Activated CD8-positive, alpha-beta T cell treated with anti-CD3 and anti-CD28 coated beads for 36 hours (primary cell): ENCODE results near the gene TP53I11. TPM values are rescaled to one million over a fixed set of nuclear protein-coding genes. Genes with fewer than 3 reads are reported as not detected.

ENCODE experiments used
- ATAC-seq: fragments of 200-7000 bp; cut with Tn5 transposase; one replicate; pipeline ENCODE4 v1.10.0; 2021; ENCODE audit warnings: mild to moderate bottlenecking, moderate library complexity
- CTCF ChIA-PET: fragments of 350-600 bp; sonication (Branson Sonifier 250); formaldehyde crosslinking; loops from one replicate; lab custom pipeline; 2021; ENCODE audit warnings: antibody characterized with exemption; lab: Charles Lee
- POLR2A ChIA-PET: fragments of 350-600 bp; sonication (Branson Sonifier 250); formaldehyde crosslinking; loops from one replicate; lab custom pipeline; 2021; ENCODE audit warnings: antibody characterized with exemption; lab: Charles Lee
- DNase-seq: peaks from one replicate; pipeline ENCODE4 v3.0.0-alpha.2; 2020
- H3K27ac Mint-ChIP-seq: one replicate; pipeline ENCODE4 v1.8.0; 2021; ENCODE audit warnings: mild to moderate bottlenecking, mixed read lengths
- H3K27me3 Mint-ChIP-seq: one replicate; pipeline ENCODE4 v1.8.0; 2021; ENCODE audit warnings: mixed read lengths
- H3K36me3 Mint-ChIP-seq: one replicate; pipeline ENCODE4 v1.8.0; 2021; ENCODE audit warnings: low read depth, mixed read lengths
- H3K4me1 Mint-ChIP-seq: one replicate; pipeline ENCODE4 v1.8.0; 2021; ENCODE audit warnings: low read depth, mixed read lengths
- H3K4me3 Mint-ChIP-seq: one replicate; pipeline ENCODE4 v1.8.0; 2021; ENCODE audit warnings: mild to moderate bottlenecking, moderate library complexity, mixed read lengths
- H3K9me3 Mint-ChIP-seq: one replicate; pipeline ENCODE4 v1.8.0; 2021; ENCODE audit warnings: mixed read lengths
- intact Hi-C: fragments of 100-400 bp; cut with micrococcal nuclease; formaldehyde crosslinking; loops from one replicate; pipeline ENCODE4 v1.10.0; 2022
- total RNA-seq, 2 experiments: library from RNA; stranded (reverse); gene quantifications; one replicate each; pipeline ENCODE4 v1.2.3, GENCODE V29; 2021
- TF ChIP-seq, protein P1 (sequence below): fragments of 200-600 bp; IDR thresholded peaks from one replicate; pipeline ENCODE4 v1.8.0; 2022; ENCODE audit warnings: antibody characterized with exemption, mild to moderate bottlenecking

TP53I11 gene
- total RNA-seq, 2 experiments from 2014 or later: 15.2 to 17.5 TPM

DNA sequence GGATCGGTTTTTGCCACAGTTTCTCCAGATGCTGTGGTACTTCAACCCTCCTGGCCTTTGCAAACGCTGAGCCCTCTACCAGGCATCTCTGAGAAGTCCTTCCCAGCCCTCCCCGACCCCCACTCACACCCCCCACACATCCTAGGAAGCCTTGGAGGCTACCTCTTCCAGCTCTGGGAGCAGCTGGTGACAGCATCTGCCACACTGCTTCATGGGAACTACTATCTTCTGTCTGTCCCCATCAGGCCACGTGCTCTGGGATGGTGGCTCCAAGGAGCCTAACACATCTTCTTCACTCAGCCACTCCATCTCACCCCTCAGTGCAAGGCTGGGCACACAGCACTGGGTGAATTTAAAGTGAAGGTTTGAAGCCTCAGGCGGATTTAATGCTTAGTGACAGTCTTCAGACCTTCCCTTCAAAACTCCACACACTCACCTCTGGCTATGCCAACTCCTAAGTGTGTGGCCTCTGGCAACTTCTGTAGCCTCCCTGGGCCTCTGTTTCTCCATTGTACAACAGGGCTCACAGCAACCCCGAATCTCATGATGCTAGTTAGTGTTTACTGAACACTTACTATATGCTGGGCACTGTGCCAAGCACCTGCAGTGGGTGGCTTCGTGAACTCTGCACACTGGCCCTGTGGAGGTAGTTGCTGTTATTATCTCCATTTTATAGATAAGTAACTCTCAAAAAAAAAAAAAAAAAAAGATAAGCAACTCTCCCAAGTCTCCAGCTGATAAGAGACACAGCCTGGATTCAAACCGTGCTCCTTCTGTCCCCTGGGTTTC, 7.3 kb upstream of the TP53I11 start:
- H3K27ac Mint-ChIP-seq: no peak overlapping the region
- ATAC-seq (no peak), DNase-seq (no peak)
- intact Hi-C loops: no loop called here
- TF ChIP-seq, protein P1, sequence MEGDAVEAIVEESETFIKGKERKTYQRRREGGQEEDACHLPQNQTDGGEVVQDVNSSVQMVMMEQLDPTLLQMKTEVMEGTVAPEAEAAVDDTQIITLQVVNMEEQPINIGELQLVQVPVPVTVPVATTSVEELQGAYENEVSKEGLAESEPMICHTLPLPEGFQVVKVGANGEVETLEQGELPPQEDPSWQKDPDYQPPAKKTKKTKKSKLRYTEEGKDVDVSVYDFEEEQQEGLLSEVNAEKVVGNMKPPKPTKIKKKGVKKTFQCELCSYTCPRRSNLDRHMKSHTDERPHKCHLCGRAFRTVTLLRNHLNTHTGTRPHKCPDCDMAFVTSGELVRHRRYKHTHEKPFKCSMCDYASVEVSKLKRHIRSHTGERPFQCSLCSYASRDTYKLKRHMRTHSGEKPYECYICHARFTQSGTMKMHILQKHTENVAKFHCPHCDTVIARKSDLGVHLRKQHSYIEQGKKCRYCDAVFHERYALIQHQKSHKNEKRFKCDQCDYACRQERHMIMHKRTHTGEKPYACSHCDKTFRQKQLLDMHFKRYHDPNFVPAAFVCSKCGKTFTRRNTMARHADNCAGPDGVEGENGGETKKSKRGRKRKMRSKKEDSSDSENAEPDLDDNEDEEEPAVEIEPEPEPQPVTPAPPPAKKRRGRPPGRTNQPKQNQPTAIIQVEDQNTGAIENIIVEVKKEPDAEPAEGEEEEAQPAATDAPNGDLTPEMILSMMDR: no peak
- ChIA-PET POLR2A (interaction anchor here (1.1 kb wide), 1 partner anchor 10 kb away, joined by 3 read pairs; no protein-coding TSS in a partner anchor), CTCF (interaction anchor here (1.5 to 2.5 kb wide), 2 partner anchors 11 to 22 kb away, joined by 3 to 17 read pairs; no protein-coding TSS in a partner anchor)
- no peak overlapping the region for H3K4me3 Mint-ChIP-seq
- no peaks in the 10 kb centered on the region for H3K36me3 Mint-ChIP-seq
- no peaks in the 10 kb centered on the region for H3K9me3 Mint-ChIP-seq
- H3K27me3 Mint-ChIP-seq: no peaks in the 10 kb centered on the region
- H3K4me1 Mint-ChIP-seq: peaks cover 14% of the 10 kb centered on the region

DNA sequence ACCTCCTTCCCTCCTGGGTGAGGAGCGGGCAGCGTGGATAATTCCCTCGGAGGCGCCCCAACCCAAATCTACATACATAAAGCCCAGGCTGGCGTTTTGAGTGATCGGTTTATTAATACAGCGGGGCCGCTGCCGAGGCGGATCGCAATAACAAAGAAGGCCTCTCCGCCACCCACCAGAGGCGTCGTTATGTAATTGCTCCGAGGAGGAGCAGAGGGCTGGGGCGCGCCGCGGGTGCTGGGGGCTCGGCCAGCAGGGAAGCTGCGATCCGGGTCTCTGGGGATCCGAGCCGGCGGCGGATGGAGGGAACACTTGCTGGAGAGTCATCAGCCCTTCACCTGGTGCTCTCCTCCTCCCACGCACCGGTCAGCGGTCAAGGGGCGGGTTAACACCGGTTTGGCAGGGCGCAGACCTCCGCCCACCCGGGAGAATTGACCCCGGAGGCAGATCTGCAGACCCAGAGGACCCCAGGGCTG, 6.4 kb upstream of the TP53I11 start:
- no peaks in the 10 kb centered on the region for H3K27me3 Mint-ChIP-seq
- CTCF ChIA-PET: no interaction called here
- H3K9me3 Mint-ChIP-seq: no peaks in the 10 kb centered on the region
- no peaks in the 10 kb centered on the region for H3K36me3 Mint-ChIP-seq
- ATAC-seq (no peak), DNase-seq (no peak)
- POLR2A ChIA-PET: no interaction called here
- peaks cover 14% of the 10 kb centered on the region for H3K4me1 Mint-ChIP-seq
- no peak overlapping the region for H3K27ac Mint-ChIP-seq
- intact Hi-C loops: no loop called here
- no peak overlapping the region for H3K4me3 Mint-ChIP-seq
- TF ChIP-seq, protein P1: no peak

DNA sequence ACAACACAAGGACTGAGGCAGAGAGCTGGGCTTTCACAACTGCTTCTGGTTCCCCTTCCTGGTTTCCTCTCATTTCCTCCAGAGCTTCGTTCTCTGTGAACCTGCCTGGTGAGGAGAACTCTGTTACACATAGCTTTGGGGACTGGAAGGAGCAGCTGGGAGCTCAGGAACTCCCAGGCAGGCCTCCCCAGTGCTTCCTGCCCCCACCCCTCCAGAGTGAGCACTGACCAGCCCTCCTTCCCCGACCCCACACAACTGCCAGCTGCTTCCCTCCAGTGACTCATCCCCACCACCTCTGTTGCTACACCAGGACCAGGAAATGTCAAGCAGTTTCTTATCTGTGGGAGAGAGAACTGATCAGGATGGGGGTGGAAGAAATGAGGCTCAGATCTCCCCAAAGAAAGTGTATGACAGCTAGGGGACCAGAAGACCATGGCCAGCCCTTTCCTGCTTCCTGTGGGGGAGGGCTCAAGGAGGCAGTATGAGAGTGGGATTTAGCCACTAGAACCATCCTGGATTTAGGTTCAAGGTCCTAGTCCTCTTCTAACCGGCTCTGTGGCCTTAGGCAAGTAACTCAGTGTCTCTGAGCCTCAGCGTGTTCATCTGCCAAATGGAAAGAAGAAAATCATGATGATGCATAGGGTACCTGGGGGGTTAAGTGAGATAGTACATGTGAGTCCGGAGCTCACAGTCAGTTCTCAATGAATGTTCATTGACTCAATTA, 4.5 kb upstream of the TP53I11 start:
- Mint-ChIP-seq H3K36me3 (no peaks in the 10 kb centered on the region), H3K27me3 (no peaks in the 10 kb centered on the region), H3K4me3 (no peak overlapping the region), H3K9me3 (no peaks in the 10 kb centered on the region), H3K4me1 (peaks cover 17% of the 10 kb centered on the region), H3K27ac (no peak overlapping the region)
- TF ChIP-seq, protein P1: no peak
- POLR2A ChIA-PET: interaction anchor here (1.5 kb wide), 1 partner anchor 148 kb away, joined by 4 read pairs; no protein-coding TSS in a partner anchor
- DNase-seq (peak; percentile 53), ATAC-seq (peak; percentile 45)
- CTCF ChIA-PET: interaction anchor here (0.7 to 1.0 kb wide), 4 partner anchors 18 to 150 kb away, joined by 3 to 4 read pairs (median 3); no protein-coding TSS in a partner anchor
- intact Hi-C loops: no loop called here

DNA sequence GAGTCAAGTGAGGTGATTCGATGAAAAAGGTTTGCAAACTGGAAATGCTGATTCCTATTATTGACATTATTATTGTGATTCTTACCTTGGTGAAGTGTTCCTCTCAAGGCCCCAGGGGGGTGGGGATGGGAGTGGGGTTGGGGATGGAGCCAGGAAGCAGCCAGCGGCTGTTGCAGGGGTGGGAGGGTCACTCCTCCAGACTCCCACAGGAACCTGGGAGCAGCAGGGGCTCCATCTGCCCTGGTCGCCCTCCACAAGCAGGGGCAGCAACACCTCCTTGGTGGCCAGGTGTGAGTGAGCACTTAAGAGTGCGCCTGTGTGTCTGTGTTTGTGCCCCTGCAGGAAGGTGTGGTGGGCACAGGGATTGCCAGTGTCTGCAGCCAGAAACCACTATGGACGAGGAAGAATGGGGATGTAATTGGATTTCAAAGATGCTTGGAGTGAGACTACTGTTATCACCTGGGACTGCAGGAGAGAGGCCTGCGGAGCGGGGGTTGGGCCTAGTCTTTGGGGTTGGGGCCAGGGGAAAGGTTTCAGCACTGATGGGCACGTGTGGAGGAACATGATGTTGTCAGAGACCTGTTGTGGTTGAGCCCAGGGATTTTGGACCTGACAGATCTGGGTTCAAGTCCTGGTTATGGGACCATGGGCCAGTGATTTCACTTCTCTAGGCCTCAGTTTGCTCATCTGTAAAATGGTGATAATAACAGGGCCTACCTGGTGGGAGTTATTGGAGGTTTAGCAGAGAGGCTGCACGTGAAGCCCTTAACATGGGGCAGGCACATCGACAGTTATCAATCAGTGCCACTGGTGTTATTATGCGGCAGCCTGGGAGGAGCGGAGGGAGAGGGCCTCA, 3.6 kb upstream of the TP53I11 start:
- Mint-ChIP-seq H3K4me3 (no peak overlapping the region), H3K27ac (no peak overlapping the region), H3K27me3 (no peaks in the 10 kb centered on the region), H3K9me3 (no peaks in the 10 kb centered on the region), H3K4me1 (peaks cover 17% of the 10 kb centered on the region), H3K36me3 (no peaks in the 10 kb centered on the region)
- no peak for DNase-seq
- ChIA-PET CTCF (interaction anchor here (0.7 to 1.0 kb wide), 3 partner anchors 17 to 151 kb away, joined by 3 read pairs; no protein-coding TSS in a partner anchor), POLR2A (interaction anchor here (1.5 kb wide), 1 partner anchor 149 kb away, joined by 4 read pairs; no protein-coding TSS in a partner anchor)
- intact Hi-C loops: no loop called here
- TF ChIP-seq, protein P1: no peak
- no peak for ATAC-seq
